ENCODE measurements around the gene MCTP2.
"Not testable (repeated sequence)": the region's sequence is repeated elsewhere in the genome, so short reads cannot be mapped to it uniquely, and the experiment has no call there.

MCTP2 gene

GRCh38 chr15:94235646-94236045 lies 4.3 kb downstream of the MCTP2 start:
- DNase-seq = no peak

- no peak for DNase-seq
Observed at GRCh38 chr15:94236608-94237007, 5.2 kb downstream of the MCTP2 start.

GRCh38 chr15:94237903-94238302 lies 6.5 kb downstream of the MCTP2 start:
- DNase-seq = no peak

GRCh38 chr15:94238539-94239118 lies 7.3 kb downstream of the MCTP2 start:
- no peak for DNase-seq

GRCh38 chr15:94239474-94239873 lies 8.1 kb downstream of the MCTP2 start:
- no peak for DNase-seq

- DNase-seq = no peak
Observed at GRCh38 chr15:94240480-94240879, 9.1 kb downstream of the MCTP2 start.

GRCh38 chr15:94242257-94242656 lies 10.9 kb downstream of the MCTP2 start:
- no peak for DNase-seq

- not testable (repeated sequence) for DNase-seq
Observed at GRCh38 chr15:94243003-94243402, 11.6 kb downstream of the MCTP2 start.

GRCh38 chr15:94243418-94243817 lies 12.1 kb downstream of the MCTP2 start:
- no peak for DNase-seq

- DNase-seq = no peak
Observed at GRCh38 chr15:94246016-94246415, 14.7 kb downstream of the MCTP2 start.

GRCh38 chr15:94247789-94248638 lies 16.7 kb downstream of the MCTP2 start:
- no peak for DNase-seq

- no peak for DNase-seq
Observed at GRCh38 chr15:94250801-94251200, 19.4 kb downstream of the MCTP2 start.

- no peak for DNase-seq
Observed at GRCh38 chr15:94252223-94252766, 20.9 kb downstream of the MCTP2 start.

GRCh38 chr15:94252906-94253491 lies 21.6 kb downstream of the MCTP2 start:
- no peak for DNase-seq

- no peak for DNase-seq
Observed at GRCh38 chr15:94253742-94254141, 22.4 kb downstream of the MCTP2 start.

GRCh38 chr15:94255540-94255939 lies 24.2 kb downstream of the MCTP2 start:
- DNase-seq = no peak

GRCh38 chr15:94256511-94256910 lies 25.1 kb downstream of the MCTP2 start:
- no peak for DNase-seq

GRCh38 chr15:94257776-94258175 lies 26.4 kb downstream of the MCTP2 start:
- DNase-seq = not testable (repeated sequence)

GRCh38 chr15:94258246-94258645 lies 26.9 kb downstream of the MCTP2 start:
- no peak for DNase-seq

- DNase-seq = no peak
Observed at GRCh38 chr15:94259121-94259751, 27.9 kb downstream of the MCTP2 start.

- no peak for DNase-seq
Observed at GRCh38 chr15:94259863-94260262, 28.5 kb downstream of the MCTP2 start.

- DNase-seq = no peak
Observed at GRCh38 chr15:94262201-94262600, 30.8 kb downstream of the MCTP2 start.

Data from anterior cingulate cortex (tissue), 58 donors.